GM19043 (cell line): ENCODE data around the gene OPN1MW2.
"Not testable (repeated sequence)": the region's sequence is repeated elsewhere in the genome, so short reads cannot be mapped to it uniquely, and the experiment has no call there.

Source experiments
- ATAC-seq: cut with Tn5 transposase; IDR thresholded peaks from one replicate; pipeline ENCODE4 v1.9.1; 2021; ENCODE audit warnings: low read depth; ENCODE audit not compliant: unreplicated experiment

OPN1MW2 gene

DNA sequence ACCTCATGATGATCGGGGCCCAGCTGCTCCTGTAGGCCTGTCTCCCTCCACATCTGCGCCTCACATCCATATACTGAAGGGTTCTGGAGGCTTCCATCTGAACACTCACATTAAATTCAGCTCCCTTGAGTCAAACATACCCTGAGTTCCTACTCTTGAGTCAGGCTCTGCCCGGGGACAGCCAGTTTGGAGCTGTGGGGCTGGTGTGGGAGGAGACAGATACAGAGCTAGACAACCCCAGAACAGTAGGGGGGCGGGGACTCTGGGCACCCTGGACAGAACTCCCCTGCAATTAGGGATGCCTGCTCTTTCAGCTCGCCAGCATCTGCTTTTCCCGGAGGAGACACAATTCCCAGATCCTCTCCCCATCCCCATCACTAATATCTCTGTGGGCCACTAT lies 43.5 kb downstream of the OPN1MW2 start:
- not testable (repeated sequence) for ATAC-seq

DNA sequence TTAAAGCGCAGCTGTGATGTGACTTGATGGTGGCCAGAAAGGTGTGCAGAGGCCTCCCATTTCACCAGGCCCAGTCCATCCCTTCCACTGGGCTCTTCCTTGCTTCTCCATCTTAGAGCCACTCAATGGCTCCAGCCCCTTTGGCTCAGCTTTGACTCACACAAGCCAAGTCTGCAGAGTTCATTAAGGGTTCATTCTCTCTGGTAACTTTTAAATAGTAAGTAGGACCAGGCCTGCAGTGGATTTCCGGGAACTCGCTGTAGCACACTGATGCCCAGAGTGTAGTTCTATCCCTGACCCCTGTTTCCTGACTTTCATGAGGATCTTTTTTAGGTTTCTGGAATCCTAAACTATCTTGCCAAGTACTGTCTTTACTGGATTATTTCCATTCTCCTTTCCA lies 49.7 kb downstream of the OPN1MW2 start:
- not testable (repeated sequence) for ATAC-seq
